ENCODE measurements around the gene E2F3. TPM values are rescaled to one million over a fixed set of nuclear protein-coding genes. Genes with fewer than 3 reads are reported as not detected.

E2F3 gene
- total RNA-seq, 1 donor from 2014 or later, result 6.5 TPM

GRCh38 chr6:20416567-20417345 lies 15.1 kb downstream of the E2F3 start:
- no peak for DNase-seq
- ATAC-seq (ENCODE audit: poor library complexity), result no peak
- intact Hi-C loops (cut with DNase I), result loop anchor here (10.0 kb wide), 1 partner anchor 322 kb away; no protein-coding TSS in a partner anchor

- intact Hi-C loops (cut with DNase I), result loop anchor here (10.0 kb wide), 1 partner anchor 323 kb away; no protein-coding TSS in a partner anchor
- ATAC-seq (ENCODE audit: poor library complexity) (no peak), DNase-seq (no peak)
These were observed 16.1 kb downstream of the E2F3 start for GRCh38 chr6:20417819-20418218.

- ATAC-seq (ENCODE audit: poor library complexity) (peak; percentile 62), DNase-seq (no peak)
- intact Hi-C loops (cut with DNase I), result no loop called here
These were observed 24.8 kb downstream of the E2F3 start for GRCh38 chr6:20426177-20427082.

- ATAC-seq (ENCODE audit: poor library complexity) (no peak), DNase-seq (no peak)
- intact Hi-C loops (cut with DNase I), result no loop called here
These were observed 26.2 kb downstream of the E2F3 start for GRCh38 chr6:20427856-20428255.

GRCh38 chr6:20432692-20433091 lies 31.0 kb downstream of the E2F3 start:
- DNase-seq, result no peak
- no peak for ATAC-seq (ENCODE audit: poor library complexity)
- intact Hi-C loops (cut with DNase I), result no loop called here

- DNase-seq, result no peak
- ATAC-seq (ENCODE audit: poor library complexity), result no peak
- intact Hi-C loops (cut with DNase I), result no loop called here
These were observed 31.6 kb downstream of the E2F3 start for GRCh38 chr6:20433321-20433720.

- DNase-seq (no peak), ATAC-seq (ENCODE audit: poor library complexity) (no peak)
- intact Hi-C loops (cut with DNase I), result no loop called here
These were observed 32.2 kb downstream of the E2F3 start for GRCh38 chr6:20433929-20434328.

- ATAC-seq (ENCODE audit: poor library complexity) (no peak), DNase-seq (no peak)
- intact Hi-C loops (cut with DNase I), result no loop called here
These were observed 33.1 kb downstream of the E2F3 start for GRCh38 chr6:20434766-20435165.

GRCh38 chr6:20436719-20437118 lies 35.0 kb downstream of the E2F3 start:
- intact Hi-C loops (cut with DNase I), result no loop called here
- ATAC-seq (ENCODE audit: poor library complexity), result no peak

GRCh38 chr6:20437639-20438038 lies 36.0 kb downstream of the E2F3 start:
- no peak for ATAC-seq (ENCODE audit: poor library complexity)
- DNase-seq, result no peak
- intact Hi-C loops (cut with DNase I), result no loop called here

More at GRCh38 chr6:20436719-20437118, 35.0 kb downstream of the E2F3 start:
- no peak for DNase-seq

- DNase-seq, result no peak
- ATAC-seq (ENCODE audit: poor library complexity), result no peak
- intact Hi-C loops (cut with DNase I), result no loop called here
These were observed 36.9 kb downstream of the E2F3 start for GRCh38 chr6:20438462-20439070.

GRCh38 chr6:20439558-20439957 lies 37.9 kb downstream of the E2F3 start:
- ATAC-seq (ENCODE audit: poor library complexity), result no peak
- intact Hi-C loops (cut with DNase I), result no loop called here

GRCh38 chr6:20440296-20440695 lies 38.6 kb downstream of the E2F3 start:
- intact Hi-C loops (cut with DNase I), result no loop called here
- no peak for ATAC-seq (ENCODE audit: poor library complexity)
- no peak for DNase-seq

More at GRCh38 chr6:20439558-20439957, 37.9 kb downstream of the E2F3 start:
- DNase-seq, result no peak

GRCh38 chr6:20441236-20441635 lies 39.6 kb downstream of the E2F3 start:
- intact Hi-C loops (cut with DNase I), result no loop called here
- DNase-seq (no peak), ATAC-seq (ENCODE audit: poor library complexity) (no peak)

- DNase-seq, result no peak
- intact Hi-C loops (cut with DNase I), result no loop called here
- ATAC-seq (ENCODE audit: poor library complexity), result no peak
These were observed 40.2 kb downstream of the E2F3 start for GRCh38 chr6:20441921-20442320.

GRCh38 chr6:20444786-20445271 lies 43.1 kb downstream of the E2F3 start:
- DNase-seq, result no peak
- intact Hi-C loops (cut with DNase I), result no loop called here
- no peak for ATAC-seq (ENCODE audit: poor library complexity)

- DNase-seq (no peak), ATAC-seq (ENCODE audit: poor library complexity) (no peak)
- intact Hi-C loops (cut with DNase I), result no loop called here
These were observed 45.5 kb downstream of the E2F3 start for GRCh38 chr6:20447157-20447556.

GRCh38 chr6:20447581-20448132 lies 46.0 kb downstream of the E2F3 start:
- no peak for DNase-seq
- intact Hi-C loops (cut with DNase I), result no loop called here
- no peak for ATAC-seq (ENCODE audit: poor library complexity)

- no peak for ATAC-seq (ENCODE audit: poor library complexity)
- intact Hi-C loops (cut with DNase I), result no loop called here
- DNase-seq, result no peak
These were observed 47.1 kb downstream of the E2F3 start for GRCh38 chr6:20448828-20449227.
